ENCODE results near the gene CCDC61. TPM values are rescaled to one million over a fixed set of nuclear protein-coding genes. Genes with fewer than 3 reads are reported as not detected.
A peak's percentile ranks its signal among the peaks of the same experiment; 100 is the strongest.

The CCDC61 gene
- total and polyA plus RNA-seq, 8 donors, result 4.9 to 19.9 (median 9.0) TPM

- peaks cover 0 to 8% (median 3%) of the 10 kb centered on the region in 3 donors for H3K4me1 ChIP-seq
- no peaks in the 10 kb centered on the region for H3K27me3 ChIP-seq
- peak; percentile 26 to 33 (median 29) for ATAC-seq
- WGBS, 2 donors, result 9 to 13% methylated on average over 27 to 63 of the region's 63 CpGs
- peak in 1 of 6 donors; percentile 76 for DNase-seq
- no peak overlapping the region for H3K27ac ChIP-seq
- no peaks in the 10 kb centered on the region for H3K36me3 ChIP-seq
- H3K4me3 ChIP-seq, result peak overlapping the region; percentile 38 to 60 (median 54)
- intact Hi-C loops (cut with DNase I), result loop anchor here in 2 of 3 donors (5.0 to 10.0 kb wide), 2 partner anchors 199 to 201 kb away; partner anchors contain the start of gene RSPH6A (in 2 of the 2)
- TF ChIP-seq CTCF (IDR thresholded peaks at IDR 0.05), result no peak
- no peaks in the 10 kb centered on the region for H3K9me3 ChIP-seq
- FAIRE-seq, result no peak
These were observed 20.6 kb downstream of the CCDC61 start for GRCh38 chr19:46015687-46016425.

DNA sequence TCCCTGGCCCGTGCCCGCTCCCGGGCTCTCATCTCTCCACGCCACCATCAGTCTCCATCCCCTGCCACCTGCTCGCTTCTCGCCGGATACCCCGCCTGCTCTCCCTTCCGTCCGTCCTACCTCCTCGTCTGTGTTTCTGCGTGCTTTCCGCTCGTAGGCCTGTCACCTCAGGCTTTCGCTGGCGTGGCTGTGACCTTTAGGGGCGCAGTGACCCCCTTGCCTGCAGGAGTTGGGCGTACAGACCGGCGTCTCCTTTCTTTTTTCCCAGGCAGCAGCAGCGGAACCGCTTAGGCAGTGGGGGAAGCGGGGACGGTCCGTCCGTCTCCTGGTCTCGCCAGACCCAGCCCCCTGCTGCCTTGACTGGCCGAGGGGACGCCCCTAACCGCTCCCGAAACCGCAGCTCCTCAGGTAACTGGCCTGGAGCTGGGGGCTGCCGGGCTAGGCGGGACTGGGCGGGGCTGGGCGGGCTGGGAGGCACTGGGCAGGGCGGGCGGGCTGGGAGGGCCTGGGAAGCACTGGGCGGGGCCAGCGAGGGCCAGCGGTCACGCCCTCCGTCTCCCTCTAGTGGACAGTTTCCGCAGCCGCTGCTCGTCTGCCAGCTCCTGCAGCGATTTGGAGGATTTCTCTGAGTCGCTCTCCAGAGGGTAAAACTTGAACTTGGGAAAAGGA is 21.3 kb downstream of the CCDC61 start:
- DNase-seq (peak; percentile 73 to 92 (median 88)), ATAC-seq (peak; percentile 69 to 88 (median 82)), FAIRE-seq (no peak)
- Histone ChIP-seq H3K4me3 (peak overlapping the region; percentile 38 to 60 (median 54)), H3K36me3 (no peaks in the 10 kb centered on the region), H3K4me1 (peaks cover 0 to 8% (median 3%) of the 10 kb centered on the region in 3 donors), H3K9me3 (no peaks in the 10 kb centered on the region), H3K27me3 (no peaks in the 10 kb centered on the region), H3K27ac (no peak overlapping the region)
- peak; percentile 78 to 89 (median 88) for TF ChIP-seq CTCF (IDR thresholded peaks at IDR 0.05)
- 0 to 1% methylated on average over 47 to 48 of the region's 48 CpGs for WGBS, 2 donors
- intact Hi-C loops (cut with DNase I), result loop anchor here in 2 of 3 donors (5.0 to 10.0 kb wide), 2 partner anchors 199 to 202 kb away; partner anchors contain the start of gene RSPH6A (in 2 of the 2)

DNA sequence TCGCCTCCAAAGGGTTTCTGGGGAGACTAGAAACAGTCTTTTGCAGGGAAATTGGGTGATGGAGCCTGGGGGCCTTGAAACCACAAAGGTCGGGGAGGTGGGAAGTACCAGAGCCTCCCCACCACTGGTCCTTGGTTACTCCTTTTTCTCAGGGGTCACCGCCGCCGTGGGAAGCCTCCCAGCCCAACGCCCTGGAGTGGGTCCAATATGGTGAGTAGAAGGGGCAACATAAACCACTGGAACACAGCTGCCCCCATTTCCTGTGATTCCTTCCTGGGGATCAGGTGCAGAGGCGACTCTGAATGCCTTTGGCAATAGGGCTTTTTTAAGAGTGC is 21.8 kb downstream of the CCDC61 start:
- FAIRE-seq (no peak), ATAC-seq (no peak), DNase-seq (peak in 1 of 6 donors; percentile 40)
- Histone ChIP-seq H3K27me3 (no peaks in the 10 kb centered on the region), H3K4me1 (peaks cover 0 to 8% (median 3%) of the 10 kb centered on the region in 3 donors), H3K36me3 (no peaks in the 10 kb centered on the region), H3K9me3 (no peaks in the 10 kb centered on the region), H3K27ac (no peak overlapping the region), H3K4me3 (peak overlapping the region in 1 of 4 donors; percentile 60)
- WGBS, 2 donors, result 26 to 31% methylated on average over 7 of the region's 7 CpGs
- intact Hi-C loops (cut with DNase I), result loop anchor here in 2 of 3 donors (5.0 to 10.0 kb wide), 2 partner anchors 200 to 202 kb away; partner anchors contain the start of gene RSPH6A (in 2 of the 2)
- TF ChIP-seq CTCF (IDR thresholded peaks at IDR 0.05), result peak in 1 of 4 donors; percentile 1

- ATAC-seq (no peak), FAIRE-seq (no peak), DNase-seq (no peak)
- 87 to 88% methylated on average over 15 of the region's 15 CpGs for WGBS, 2 donors
- Histone ChIP-seq H3K36me3 (no peaks in the 10 kb centered on the region), H3K4me1 (peaks cover 0 to 8% (median 3%) of the 10 kb centered on the region in 3 donors), H3K27ac (no peak overlapping the region), H3K4me3 (no peak overlapping the region), H3K27me3 (peaks cover 0 to 3% (median under 1%) of the 10 kb centered on the region in 4 donors), H3K9me3 (no peaks in the 10 kb centered on the region)
- intact Hi-C loops (cut with DNase I), result loop anchor here in 2 of 3 donors (5.0 to 10.0 kb wide), 2 partner anchors 201 to 203 kb away; partner anchors contain the start of gene RSPH6A (in 2 of the 2)
- no peak for TF ChIP-seq CTCF (IDR thresholded peaks at IDR 0.05)
These were observed 22.8 kb downstream of the CCDC61 start for GRCh38 chr19:46017874-46018675.

Data from pancreas (tissue), 10 donors.